ENCODE data around the gene RPS6KB1. TPM values are rescaled to one million over a fixed set of nuclear protein-coding genes. Genes with fewer than 3 reads are reported as not detected.
"Not testable (repeated sequence)": the region's sequence is repeated elsewhere in the genome, so short reads cannot be mapped to it uniquely, and the experiment has no call there.

The RPS6KB1 gene
- total and polyA plus RNA-seq, 11 donors: 7.8 to 29.4 (median 22.7) TPM

DNA sequence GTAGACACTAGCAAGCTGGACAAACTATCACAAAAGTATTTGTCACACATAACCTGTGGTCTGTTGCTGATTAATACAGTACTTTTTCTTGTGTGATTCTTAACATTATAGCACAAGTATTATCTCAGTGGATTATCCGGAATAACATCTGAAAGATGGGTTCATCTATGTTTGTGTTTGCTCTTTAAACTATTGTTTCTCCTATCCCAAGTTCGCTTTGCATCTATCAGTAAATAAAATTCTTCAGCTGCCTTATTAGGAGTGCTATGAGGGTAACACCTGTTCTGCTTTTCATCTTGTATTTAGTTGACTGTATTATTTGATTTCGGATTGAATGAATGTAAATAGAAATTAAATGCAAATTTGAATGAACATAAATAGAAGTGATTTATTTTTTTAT is 57.1 kb downstream of the RPS6KB1 start:
- peaks cover 0 to 97% (median 91%) of the 10 kb centered on the region in 9 donors for H3K36me3 ChIP-seq
- intact Hi-C loops (cut with DNase I): loop anchor here in 1 of 10 donors (10.0 kb wide), 1 partner anchor 125 kb away; the partner anchor contains the start of gene HEATR6
- ATAC-seq (no peak), DNase-seq (no peak)
- no peak overlapping the region for H3K27ac ChIP-seq
- H3K9me3 ChIP-seq: no peaks in the 10 kb centered on the region
- 87 to 94% (median 93%) methylated on average over 3 of the region's 3 CpGs for WGBS, 4 donors
- no peak for TF ChIP-seq CTCF (IDR thresholded peaks at IDR 0.05)
- TF ChIP-seq POLR2A (IDR thresholded peaks at IDR 0.05): no peak
- peaks cover 0 to 5% (median 0%) of the 10 kb centered on the region in 12 donors for H3K4me1 ChIP-seq
- H3K27me3 ChIP-seq: no peaks in the 10 kb centered on the region
- H3K4me3 ChIP-seq: no peak overlapping the region

GRCh38 chr17:59954856-59955255 is 61.9 kb downstream of the RPS6KB1 start:
- Histone ChIP-seq H3K4me3 (no peak overlapping the region), H3K36me3 (peaks cover 0 to 99% (median 92%) of the 10 kb centered on the region in 9 donors), H3K9me3 (no peaks in the 10 kb centered on the region), H3K4me1 (peaks cover 0 to 5% (median 0%) of the 10 kb centered on the region in 12 donors), H3K27me3 (no peaks in the 10 kb centered on the region), H3K27ac (no peak overlapping the region)
- intact Hi-C loops (cut with DNase I): loop anchor here in 1 of 10 donors (10.0 kb wide), 1 partner anchor 120 kb away; the partner anchor contains the start of gene HEATR6
- no peak for ATAC-seq
- no peak for TF ChIP-seq CTCF (IDR thresholded peaks at IDR 0.05)
- no peak for TF ChIP-seq POLR2A (IDR thresholded peaks at IDR 0.05)
- no peak for DNase-seq
- 85 to 91% (median 87%) methylated on average over 3 of the region's 3 CpGs for WGBS, 4 donors

- intact Hi-C loops (cut with DNase I): loop anchor here in 1 of 10 donors (10.0 kb wide), 1 partner anchor 115 kb away; the partner anchor contains the start of gene HEATR6
These were observed 66.7 kb downstream of the RPS6KB1 start for GRCh38 chr17:59959574-59959973.

DNA sequence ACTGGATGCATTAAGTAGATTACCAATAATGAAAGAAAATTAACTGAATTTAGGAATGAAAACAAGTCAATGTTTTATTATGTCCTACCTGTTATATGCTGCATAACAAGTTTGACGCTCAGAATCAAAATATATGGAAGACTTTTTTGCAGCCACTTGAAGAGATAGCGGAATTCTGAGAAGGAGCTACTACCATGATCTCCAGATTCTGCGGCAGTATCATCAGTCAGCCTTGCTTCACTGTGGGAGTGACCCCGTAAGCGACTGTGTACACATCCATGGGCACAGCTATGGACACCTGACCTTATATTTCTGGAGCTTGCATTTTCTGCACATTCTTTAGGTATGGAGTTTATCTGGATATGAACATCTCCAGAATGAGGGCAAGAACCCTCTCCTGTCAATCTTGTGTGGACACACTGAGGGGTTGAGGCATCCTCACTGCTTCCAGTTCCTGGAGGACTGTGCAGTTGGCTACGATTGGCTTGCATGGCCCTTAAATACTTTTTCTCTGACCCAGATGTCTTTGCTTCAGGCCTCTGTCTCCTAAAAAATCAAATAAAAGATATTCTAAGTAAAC is 69.9 kb downstream of the RPS6KB1 start:
- Histone ChIP-seq H3K27me3 (no peaks in the 10 kb centered on the region), H3K36me3 (peaks cover 0 to 43% (median 22%) of the 10 kb centered on the region in 9 donors), H3K4me1 (peaks cover 0 to 23% (median 15%) of the 10 kb centered on the region in 12 donors), H3K9me3 (no peaks in the 10 kb centered on the region), H3K27ac (no peak overlapping the region), H3K4me3 (peak overlapping the region in 6 of 12 donors; percentile 82 to 98 (median 84))
- intact Hi-C loops (cut with DNase I): loop anchor here in 4 of 10 donors (5.0 to 10.0 kb wide), 4 partner anchors 48 to 74 kb away; partner anchors contain the start of genes RPS6KB1 (in 1 of the 4) and TUBD1 (in 1 of the 4)
- DNase-seq: no peak
- ATAC-seq: no peak
- no peak for TF ChIP-seq POLR2A (IDR thresholded peaks at IDR 0.05)
- TF ChIP-seq CTCF (IDR thresholded peaks at IDR 0.05): no peak
- WGBS, 4 donors: 85 to 90% (median 88%) methylated on average over 6 of the region's 6 CpGs

More at GRCh38 chr17:59959574-59959973, 66.7 kb downstream of the RPS6KB1 start:
- H3K4me1 ChIP-seq: peaks cover 0 to 23% (median 11%) of the 10 kb centered on the region in 12 donors
- not testable (repeated sequence) for H3K27me3 ChIP-seq, H3K27ac ChIP-seq, ATAC-seq, H3K4me3 ChIP-seq, H3K9me3 ChIP-seq, DNase-seq
- H3K36me3 ChIP-seq: peaks cover 0 to 76% (median 55%) of the 10 kb centered on the region in 9 donors
- WGBS, 4 donors: 94 to 98% (median 97%) methylated on average over 8 of the region's 8 CpGs
